Psoas muscle (tissue), 8 donors: ENCODE data around the gene CXorf58. TPM values are rescaled to one million over a fixed set of nuclear protein-coding genes. Genes with fewer than 3 reads are reported as not detected.

Source experiments
- ATAC-seq, 4 donors: fragments of 200-7000 bp; cut with Tn5 transposase; one replicate each; pipeline ENCODE4 v1.9.1; 2020; ENCODE audit warnings: moderate library complexity in 3 of 4, mild to moderate bottlenecking in 2 of 4
- DNase-seq, 2 donors: peaks; one replicate each; pipeline ENCODE4 v3.0.0-alpha.2; 2020
- H3K27ac ChIP-seq: fragments of 200-600 bp; one replicate; pipeline ENCODE4 v1.8.0; 2022
- H3K27me3 ChIP-seq, 3 donors: fragments of 200-600 bp in 1 of 3; one replicate each; pipeline versions ENCODE4 v1.6.1 to v1.8.0; 2013 to 2022; ENCODE audit warnings: low read length in 2 of 3, mild to moderate bottlenecking in 2 of 3, moderate library complexity in 1 of 3; ENCODE audit not compliant: insufficient read depth in 3 of 3
- H3K36me3 ChIP-seq, 2 donors: fragments of 200-600 bp in 1 of 2; one replicate each; pipeline versions ENCODE4 v1.6.1 to v1.8.0; 2013 to 2022; ENCODE audit warnings: low read depth in 1 of 2, mild to moderate bottlenecking in 1 of 2, moderate library complexity in 1 of 2; ENCODE audit not compliant: insufficient read depth in 1 of 2
- H3K4me1 ChIP-seq: fragments of 200-600 bp; one replicate; pipeline ENCODE4 v1.8.0; 2022
- H3K4me3 ChIP-seq: fragments of 200-600 bp; one replicate; pipeline ENCODE4 v1.8.0; 2022; ENCODE audit warnings: mild to moderate bottlenecking
- H3K9me3 ChIP-seq: fragments of 200-600 bp; one replicate; pipeline ENCODE4 v1.8.0; 2022
- WGBS, 3 donors: extraction: QIAGEN DNeasy Blood & Tissue Kit; methylation state at CpG; one replicate each; pipeline versions ENCODE4 v1.1.6 to v1.1.7; 2013; 5-methylcytosine and 5-hydroxymethylcytosine counted together
- intact Hi-C, 2 donors: fragments of 100-400 bp; cut with DNase I; formaldehyde crosslinking; loops; one replicate each; pipeline versions ENCODE4 v1.11.0 to v1.14.2; 2022
- polyA plus RNA-seq, 3 donors: library from polyadenylated mRNA; stranded (reverse); fragments of 200-250 nt; gene quantifications; one replicate each; pipeline ENCODE4 v1.2.3, GENCODE V29; 2013
- total RNA-seq, 4 donors: library from RNA; stranded (reverse); fragmentation: NEBNext Ultra II Directional in 2 of 4; extraction: Animal tissue kit (Norgen Biotek cat#: 25700) in 2 of 4; gene quantifications; one replicate each; pipeline versions ENCODE4 v1.2.1 to v1.2.4, GENCODE V29; 2021 to 2023
- TF ChIP-seq, protein P1 (sequence below): fragments of 200-600 bp; IDR thresholded peaks from one replicate; pipeline ENCODE4 v1.8.0; 2022; ENCODE audit warnings: antibody characterized with exemption
- donor health status: healthy with polysubstance abuse.
- donor health status: DM: no; HTN: no; CAD: no; lungs with moderate emphysema.
- donor health status: Bipolar disorder and iron deficiency.
- donor health status: healthy.
- donor health status: DM: yes; HTN: yes; CAD: no.
- donor health status: DM: no; HTN: no; CAD: no.
- donor health status: DM: no; HTN: no; CAD: no.
- donor health status: DM: yes; HTN: yes; CAD: no.

CXorf58 gene
- total and polyA plus RNA-seq, 7 donors: 0.08 to 0.50 (median 0.17) TPM; not detected in 2

DNA sequence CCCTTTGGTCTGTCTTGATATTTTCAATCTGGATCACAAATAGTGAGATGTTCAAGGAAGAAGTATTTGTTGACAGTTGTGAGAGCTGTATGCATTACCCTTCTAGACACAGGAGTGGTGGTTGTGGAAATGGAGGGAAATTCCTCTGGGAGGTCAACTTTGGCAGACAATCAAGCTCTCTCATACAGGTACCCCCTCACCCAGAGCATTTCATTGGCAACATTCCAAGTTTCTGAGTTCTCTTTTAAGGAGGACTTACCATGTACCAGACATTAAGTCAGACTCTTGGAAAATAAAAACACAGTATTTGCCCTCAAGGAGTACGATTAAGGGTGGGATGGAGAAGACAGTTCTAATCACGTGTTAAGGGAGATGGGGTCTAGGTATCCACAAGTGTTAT lies 73.9 kb downstream of the CXorf58 start:
- Histone ChIP-seq H3K27me3 (no peaks in the 10 kb centered on the region), H3K36me3 (peaks cover 0 to 6% of the 10 kb centered on the region in 2 donors), H3K4me1 (no peaks in the 10 kb centered on the region), H3K9me3 (no peaks in the 10 kb centered on the region), H3K4me3 (no peak overlapping the region), H3K27ac (no peak overlapping the region)
- DNase-seq (no peak), ATAC-seq (no peak)
- intact Hi-C loops: no loop called here
- TF ChIP-seq, protein P1, sequence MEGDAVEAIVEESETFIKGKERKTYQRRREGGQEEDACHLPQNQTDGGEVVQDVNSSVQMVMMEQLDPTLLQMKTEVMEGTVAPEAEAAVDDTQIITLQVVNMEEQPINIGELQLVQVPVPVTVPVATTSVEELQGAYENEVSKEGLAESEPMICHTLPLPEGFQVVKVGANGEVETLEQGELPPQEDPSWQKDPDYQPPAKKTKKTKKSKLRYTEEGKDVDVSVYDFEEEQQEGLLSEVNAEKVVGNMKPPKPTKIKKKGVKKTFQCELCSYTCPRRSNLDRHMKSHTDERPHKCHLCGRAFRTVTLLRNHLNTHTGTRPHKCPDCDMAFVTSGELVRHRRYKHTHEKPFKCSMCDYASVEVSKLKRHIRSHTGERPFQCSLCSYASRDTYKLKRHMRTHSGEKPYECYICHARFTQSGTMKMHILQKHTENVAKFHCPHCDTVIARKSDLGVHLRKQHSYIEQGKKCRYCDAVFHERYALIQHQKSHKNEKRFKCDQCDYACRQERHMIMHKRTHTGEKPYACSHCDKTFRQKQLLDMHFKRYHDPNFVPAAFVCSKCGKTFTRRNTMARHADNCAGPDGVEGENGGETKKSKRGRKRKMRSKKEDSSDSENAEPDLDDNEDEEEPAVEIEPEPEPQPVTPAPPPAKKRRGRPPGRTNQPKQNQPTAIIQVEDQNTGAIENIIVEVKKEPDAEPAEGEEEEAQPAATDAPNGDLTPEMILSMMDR: no peak
- WGBS, 3 donors: 81 to 100% (median 96%) methylated on average over 2 of the region's 2 CpGs

DNA sequence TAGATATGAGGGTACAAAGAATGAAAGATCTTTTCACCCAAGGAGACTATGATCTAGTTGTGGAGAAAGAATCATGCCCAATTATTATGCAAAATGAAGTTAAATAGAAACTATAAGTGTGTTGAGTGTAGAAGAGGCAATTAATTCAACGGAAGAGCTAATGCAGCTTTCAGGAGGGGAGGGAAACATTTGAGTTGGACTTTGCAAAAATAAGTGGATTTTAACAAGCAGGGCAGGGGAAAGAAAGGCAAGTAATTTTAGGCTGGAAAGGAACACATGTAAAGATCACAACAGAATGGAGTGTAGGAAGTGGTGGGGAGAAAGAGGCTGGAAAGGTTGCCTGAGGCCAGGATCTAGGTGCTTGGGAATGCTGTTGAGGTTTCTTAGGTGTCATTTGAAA lies 75.1 kb downstream of the CXorf58 start:
- H3K9me3 ChIP-seq: no peaks in the 10 kb centered on the region
- 77 to 95% (median 92%) methylated on average over 1 of the region's 1 CpG for WGBS, 3 donors
- no peak overlapping the region for H3K27ac ChIP-seq
- no peaks in the 10 kb centered on the region for H3K4me1 ChIP-seq
- H3K36me3 ChIP-seq: peaks cover 0 to 17% of the 10 kb centered on the region in 2 donors
- ATAC-seq (no peak), DNase-seq (no peak)
- H3K4me3 ChIP-seq: no peak overlapping the region
- intact Hi-C loops: no loop called here
- no peaks in the 10 kb centered on the region for H3K27me3 ChIP-seq
- TF ChIP-seq, protein P1: no peak

Other genes with a start within 250 kb of the CXorf58 start
- gene PRDX4, start 240.5 kb upstream of the CXorf58 start, total RNA-seq: 10 to 100 TPM; 15.4 to 31.8 (median 23.9) TPM
- 100 to 1,000 TPM in 1 of 3 donors, 10 to 100 TPM in 2; 33.0 to 103 (median 36.6) TPM for gene PRDX4, start 240.5 kb upstream of the CXorf58 start, polyA plus RNA-seq
- gene ACOT9, start 164.7 kb upstream of the CXorf58 start, total RNA-seq: 10 to 100 TPM; 21.7 to 58.9 (median 44.5) TPM
- gene ACOT9, start 164.7 kb upstream of the CXorf58 start, polyA plus RNA-seq: 10 to 100 TPM; 22.0 to 35.4 (median 23.5) TPM
- 100 to 1,000 TPM in 1 of 4 donors, 10 to 100 TPM in 3; 20.7 to 129 (median 41.7) TPM for gene SAT1, start 124.8 kb upstream of the CXorf58 start, total RNA-seq
- gene SAT1, start 124.8 kb upstream of the CXorf58 start, polyA plus RNA-seq: 100 to 1,000 TPM in 1 of 3 donors, 10 to 100 TPM in 2; 42.1 to 109 (median 85.4) TPM
- 10 to 100 TPM; 29.7 to 78.5 (median 56.4) TPM for gene APOO, start 68 bp upstream of the CXorf58 start, total RNA-seq
- gene APOO, start 68 bp upstream of the CXorf58 start, polyA plus RNA-seq: 10 to 100 TPM; 35.0 to 56.0 (median 43.2) TPM
- 10 to 100 TPM in 1 of 4 donors, 1 to 10 TPM in 3; 5.0 to 10.2 (median 6.7) TPM for gene KLHL15, start 119.2 kb downstream of the CXorf58 start, total RNA-seq
- gene KLHL15, start 119.2 kb downstream of the CXorf58 start, polyA plus RNA-seq: 1 to 10 TPM; 2.1 to 4.8 (median 2.7) TPM
- 100 to 1,000 TPM in 3 of 4 donors, 10 to 100 TPM in 1; 96.6 to 130 (median 112) TPM for gene EIF2S3, start 146.9 kb downstream of the CXorf58 start, total RNA-seq
- gene EIF2S3, start 146.9 kb downstream of the CXorf58 start, polyA plus RNA-seq: 10 to 100 TPM; 56.1 to 62.9 (median 58.0) TPM
- gene ZFX, start 241.7 kb downstream of the CXorf58 start, total RNA-seq: 10 to 100 TPM; 55.4 to 72.3 (median 60.6) TPM
- 10 to 100 TPM in 1 of 3 donors, 1 to 10 TPM in 2; 3.8 to 14.9 (median 9.6) TPM for gene ZFX, start 241.7 kb downstream of the CXorf58 start, polyA plus RNA-seq